Tibial artery (tissue), 4 donors: ENCODE results near the gene GRIP1.

ENCODE experiments used
- DNase-seq, 2 donors: peaks; one replicate each; pipeline ENCODE4 v3.0.0-alpha.2; 2019
- H3K27ac ChIP-seq, 2 donors: fragments of 200-600 bp; sonication (generic) in 1 of 2; 1 replicate in 1 of 2; 2 replicates in 1 of 2; pipeline ENCODE4 v1.5.1; 2018 to 2019; ENCODE audit warnings: mild to moderate bottlenecking in 1 of 2
- H3K27me3 ChIP-seq, 2 donors: fragments of 200-600 bp; sonication (generic) in 1 of 2; one replicate each; pipeline versions ENCODE4 v1.5.1 to v1.6.0; 2016 to 2019
- H3K36me3 ChIP-seq, 3 donors: fragments of 200-600 bp; sonication (generic) in 2 of 3; one replicate each; pipeline ENCODE4 v1.5.1; 2016 to 2019; ENCODE audit warnings: mild to moderate bottlenecking in 2 of 3
- H3K4me1 ChIP-seq, 4 donors: fragments of 200-600 bp; sonication (generic) in 2 of 4; 1 replicate in 3 of 4; 2 replicates in 1 of 4; pipeline ENCODE4 v1.5.1; 2016 to 2019
- H3K4me3 ChIP-seq, 2 donors: fragments of 200-600 bp; sonication (generic) in 1 of 2; 1 replicate in 1 of 2; 2 replicates in 1 of 2; pipeline ENCODE4 v1.5.1; 2018 to 2019; ENCODE audit warnings: mild to moderate bottlenecking in 2 of 2
- H3K9me3 ChIP-seq, 3 donors: fragments of 200-600 bp; sonication (generic) in 1 of 3; one replicate each; pipeline ENCODE4 v1.5.1; 2016 to 2019
- intact Hi-C: fragments of 100-400 bp; cut with DNase I; formaldehyde crosslinking; loops from one replicate; pipeline ENCODE4 v1.15.0; 2023; ENCODE audit warnings: low total_unique reads
- TF ChIP-seq, protein P1 (sequence below), 2 experiments: fragments of 200-600 bp in 1 of 2; fragments of 450-650 bp in 1 of 2; IDR thresholded peaks; one replicate each; pipeline ENCODE4 v1.5.1; 2017 to 2019; ENCODE audit warnings: antibody characterized with exemption in 2 of 2, mild to moderate bottlenecking in 1 of 2, moderate library complexity in 1 of 2

GRIP1 gene

DNA sequence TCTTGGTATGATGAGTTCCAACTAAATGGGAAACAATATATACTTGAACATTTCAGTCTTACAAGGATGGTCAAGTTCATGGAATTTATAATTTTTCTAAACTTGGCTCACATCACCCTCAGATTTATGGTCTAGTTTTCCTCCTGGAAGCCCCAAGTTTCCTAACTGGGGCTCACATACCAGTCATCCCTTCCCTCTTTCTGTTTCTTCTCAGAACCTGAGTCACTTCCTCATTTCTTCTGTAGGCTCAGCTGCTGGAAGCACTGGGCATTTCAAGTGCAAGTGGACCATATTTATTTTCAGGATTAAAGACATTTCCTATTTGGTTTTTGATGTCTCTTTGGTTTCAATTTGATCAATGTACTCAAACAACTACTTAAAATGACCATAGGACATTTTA lies 55.4 kb downstream of the GRIP1 start:
- no peak for DNase-seq
- TF ChIP-seq, protein P1, sequence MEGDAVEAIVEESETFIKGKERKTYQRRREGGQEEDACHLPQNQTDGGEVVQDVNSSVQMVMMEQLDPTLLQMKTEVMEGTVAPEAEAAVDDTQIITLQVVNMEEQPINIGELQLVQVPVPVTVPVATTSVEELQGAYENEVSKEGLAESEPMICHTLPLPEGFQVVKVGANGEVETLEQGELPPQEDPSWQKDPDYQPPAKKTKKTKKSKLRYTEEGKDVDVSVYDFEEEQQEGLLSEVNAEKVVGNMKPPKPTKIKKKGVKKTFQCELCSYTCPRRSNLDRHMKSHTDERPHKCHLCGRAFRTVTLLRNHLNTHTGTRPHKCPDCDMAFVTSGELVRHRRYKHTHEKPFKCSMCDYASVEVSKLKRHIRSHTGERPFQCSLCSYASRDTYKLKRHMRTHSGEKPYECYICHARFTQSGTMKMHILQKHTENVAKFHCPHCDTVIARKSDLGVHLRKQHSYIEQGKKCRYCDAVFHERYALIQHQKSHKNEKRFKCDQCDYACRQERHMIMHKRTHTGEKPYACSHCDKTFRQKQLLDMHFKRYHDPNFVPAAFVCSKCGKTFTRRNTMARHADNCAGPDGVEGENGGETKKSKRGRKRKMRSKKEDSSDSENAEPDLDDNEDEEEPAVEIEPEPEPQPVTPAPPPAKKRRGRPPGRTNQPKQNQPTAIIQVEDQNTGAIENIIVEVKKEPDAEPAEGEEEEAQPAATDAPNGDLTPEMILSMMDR (IDR thresholded peaks at IDR 0.05): no peak
- Histone ChIP-seq H3K27ac (no peak overlapping the region), H3K9me3 (no peaks in the 10 kb centered on the region), H3K4me1 (peaks cover 0 to 15% (median 0%) of the 10 kb centered on the region in 4 donors), H3K36me3 (no peaks in the 10 kb centered on the region), H3K4me3 (no peak overlapping the region), H3K27me3 (no peaks in the 10 kb centered on the region)
- intact Hi-C loops: no loop called here

DNA sequence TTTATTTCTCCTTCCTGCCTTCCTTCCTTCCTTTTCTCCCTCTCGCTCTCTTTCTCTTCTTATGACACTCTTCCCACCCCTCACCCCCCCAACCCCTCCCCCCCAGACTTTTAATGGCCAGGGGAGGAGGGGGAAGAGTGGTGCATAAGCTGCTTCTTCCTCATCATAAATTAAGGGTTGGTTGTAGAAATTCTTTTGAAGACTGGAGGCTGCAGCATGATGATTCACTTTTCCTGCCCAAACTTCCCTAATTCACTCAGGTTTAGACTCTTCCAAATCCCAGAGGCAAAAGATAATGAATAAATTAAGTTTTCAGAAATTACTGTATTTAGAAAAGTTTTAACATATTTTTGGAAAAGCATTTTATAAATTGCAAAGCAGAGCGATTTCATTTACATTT lies 58.2 kb downstream of the GRIP1 start:
- H3K27me3 ChIP-seq: no peaks in the 10 kb centered on the region
- no peaks in the 10 kb centered on the region for H3K4me1 ChIP-seq
- no peaks in the 10 kb centered on the region for H3K36me3 ChIP-seq
- no peak overlapping the region for H3K27ac ChIP-seq
- no peak overlapping the region for H3K4me3 ChIP-seq
- TF ChIP-seq, protein P1 (IDR thresholded peaks at IDR 0.05): no peak
- DNase-seq: no peak
- intact Hi-C loops: no loop called here
- no peaks in the 10 kb centered on the region for H3K9me3 ChIP-seq

DNA sequence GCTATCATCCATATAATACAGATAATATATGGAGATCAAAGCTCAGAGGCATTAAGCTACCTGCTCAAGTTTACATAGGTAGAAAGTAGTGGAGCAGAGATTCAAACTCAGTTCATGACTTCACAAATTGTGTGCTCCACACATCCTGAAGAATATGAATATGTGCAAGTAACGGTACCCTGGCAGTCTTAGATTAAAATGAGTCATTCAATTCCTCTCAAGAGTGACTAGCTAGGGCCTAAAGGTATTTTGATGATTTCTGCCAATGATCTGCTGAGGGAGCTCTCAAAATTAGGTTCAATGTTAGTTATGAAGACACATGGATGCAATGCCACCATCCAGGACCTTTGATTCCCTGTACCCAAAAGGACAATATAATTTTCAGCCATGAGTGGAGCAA lies 58.9 kb downstream of the GRIP1 start:
- Histone ChIP-seq H3K4me1 (no peaks in the 10 kb centered on the region), H3K36me3 (no peaks in the 10 kb centered on the region), H3K4me3 (no peak overlapping the region), H3K27me3 (no peaks in the 10 kb centered on the region), H3K27ac (no peak overlapping the region), H3K9me3 (no peaks in the 10 kb centered on the region)
- TF ChIP-seq, protein P1 (IDR thresholded peaks at IDR 0.05): no peak
- intact Hi-C loops: no loop called here
- DNase-seq: no peak

DNA sequence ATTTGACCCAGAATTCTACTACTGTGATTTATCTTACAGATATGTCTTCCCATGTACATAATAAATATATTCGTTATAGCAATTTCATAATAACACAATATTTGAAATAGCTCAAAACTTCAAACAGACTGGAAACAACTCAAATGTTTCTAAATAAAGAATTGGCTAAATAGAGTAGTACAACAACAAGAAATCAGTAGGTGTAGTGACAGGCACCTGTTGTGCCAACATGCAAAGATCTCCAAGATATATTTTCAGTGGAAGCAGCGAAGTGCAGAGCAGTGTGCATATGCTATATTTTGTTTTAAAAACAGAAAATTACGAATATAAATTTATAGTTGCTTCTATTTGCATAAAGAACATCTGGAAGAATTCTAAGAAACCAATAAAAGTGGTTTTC lies 60.9 kb downstream of the GRIP1 start:
- Histone ChIP-seq H3K36me3 (no peaks in the 10 kb centered on the region), H3K27ac (no peak overlapping the region), H3K27me3 (no peaks in the 10 kb centered on the region), H3K4me1 (no peaks in the 10 kb centered on the region), H3K9me3 (no peaks in the 10 kb centered on the region), H3K4me3 (no peak overlapping the region)
- DNase-seq: no peak
- TF ChIP-seq, protein P1 (IDR thresholded peaks at IDR 0.05): no peak
- intact Hi-C loops: no loop called here

- TF ChIP-seq, protein P1 (IDR thresholded peaks at IDR 0.05): no peak
- Histone ChIP-seq H3K36me3 (no peaks in the 10 kb centered on the region), H3K4me1 (no peaks in the 10 kb centered on the region), H3K27me3 (no peaks in the 10 kb centered on the region), H3K27ac (no peak overlapping the region), H3K9me3 (no peaks in the 10 kb centered on the region), H3K4me3 (no peak overlapping the region)
- DNase-seq: no peak
- intact Hi-C loops: no loop called here
These were observed 66.6 kb downstream of the GRIP1 start for GRCh38 chr12:66612090-66612775.

DNA sequence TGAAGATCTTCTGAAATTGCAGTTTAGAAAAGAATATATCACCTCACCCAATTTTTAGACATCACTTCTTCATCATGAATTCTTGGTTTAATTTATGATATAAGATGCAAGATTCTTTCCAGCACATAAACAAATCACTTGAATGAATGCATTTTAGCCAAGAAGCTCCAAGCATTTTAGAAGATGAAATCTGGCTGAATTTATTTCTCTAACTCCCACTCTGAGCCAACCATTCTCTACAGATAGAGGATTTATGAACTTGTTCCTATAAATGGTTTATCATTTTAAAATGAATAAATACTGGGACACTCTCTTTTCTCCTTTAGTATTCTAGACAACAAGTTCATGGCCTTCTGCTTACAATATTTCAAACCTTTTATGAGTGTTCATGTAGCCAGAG lies 71.7 kb downstream of the GRIP1 start:
- DNase-seq: no peak
- H3K36me3 ChIP-seq: no peaks in the 10 kb centered on the region

More for the DNA sequence above, 71.7 kb downstream of the GRIP1 start:
- Histone ChIP-seq H3K27me3 (no peaks in the 10 kb centered on the region), H3K27ac (no peak overlapping the region), H3K9me3 (no peaks in the 10 kb centered on the region), H3K4me1 (no peaks in the 10 kb centered on the region), H3K4me3 (no peak overlapping the region)
- TF ChIP-seq, protein P1 (IDR thresholded peaks at IDR 0.05): no peak
- intact Hi-C loops: no loop called here
